HL-60 (cell line): ENCODE data around the gene LAG3.

Experiments used
- CTCF ChIP-seq: IDR thresholded peaks from one replicate; pipeline ENCODE4 v1.5.1; 2011; ENCODE audit warnings: low read length, control low read depth, inconsistent platforms; ENCODE audit not compliant: insufficient read depth
- GABPA ChIP-seq: IDR thresholded peaks from 2 replicates; pipeline ENCODE4 v1.6.1; 2012; ENCODE audit warnings: low read depth
- POLR2AphosphoS5 ChIP-seq: IDR thresholded peaks from 2 replicates; pipeline ENCODE4 v1.6.1; 2012; ENCODE audit warnings: low read depth
- REST ChIP-seq: IDR thresholded peaks from 2 replicates; pipeline ENCODE4 v1.6.1; 2012; ENCODE audit warnings: low read depth; ENCODE audit not compliant: insufficient replicate concordance

GRCh38 chr12:6757028-6757690, 15.2 kb upstream of the LAG3 start:
- TF ChIP-seq CTCF (no peak), GABPA (no peak), POLR2AphosphoS5 (no peak), REST (no peak)
